ENCODE measurements around the gene TAOK3. TPM values are rescaled to one million over a fixed set of nuclear protein-coding genes. Genes with fewer than 3 reads are reported as not detected.

Gene TAOK3
- total RNA-seq, 2 donors from 2014 or later, result 52.3 to 59.6 TPM

DNA sequence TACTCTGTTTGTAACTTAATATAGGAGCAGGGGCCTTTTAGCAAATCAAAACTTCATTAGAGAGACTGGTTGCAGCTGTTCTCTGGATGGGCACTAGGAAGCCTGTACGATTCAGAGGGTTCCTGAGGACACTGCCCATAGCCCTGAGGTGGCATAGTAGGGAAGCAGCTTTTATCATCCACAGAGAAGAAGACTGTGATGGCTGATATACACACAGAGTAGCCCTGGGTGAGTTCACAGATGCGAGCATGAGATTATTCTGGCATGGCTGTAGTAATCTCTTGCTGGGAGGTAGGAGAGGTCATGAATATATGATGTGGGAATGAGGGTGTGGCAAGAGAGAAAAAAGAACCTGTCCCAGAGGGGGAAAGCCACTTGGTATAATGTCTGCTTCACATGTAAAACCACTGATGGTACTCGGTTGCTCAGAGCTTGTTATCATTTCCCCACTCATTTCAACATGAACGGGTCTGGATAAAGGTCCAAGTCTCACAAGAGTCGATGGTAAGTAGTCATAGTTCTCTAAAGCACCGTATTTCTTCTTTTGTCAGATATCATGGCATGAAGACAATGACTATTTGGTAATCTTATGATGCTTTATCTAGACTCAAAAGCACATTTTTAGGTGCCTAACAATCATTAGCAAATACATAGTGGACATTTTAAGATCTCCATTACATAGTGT, 184.8 kb downstream of the TAOK3 start:
- peak overlapping the region in 1 of 2 donors; percentile 8 for H3K27ac ChIP-seq
- peaks cover 4 to 19% of the 10 kb centered on the region in 2 donors for H3K4me1 ChIP-seq (ENCODE audit: control insufficient read depth in 1 of 2, low read depth in 2 of 2)
- no peaks in the 10 kb centered on the region for H3K36me3 ChIP-seq
- DNase-seq (ENCODE audit: low spot score) (no peak), ATAC-seq (ENCODE audit: insufficient number of reproducible peaks, low FRiP score, low read depth) (no peak)
- H3K27me3 ChIP-seq (replicated peaks; ENCODE audit: insufficient read depth), result no peaks in the 10 kb centered on the region
- TF ChIP-seq, protein P1, sequence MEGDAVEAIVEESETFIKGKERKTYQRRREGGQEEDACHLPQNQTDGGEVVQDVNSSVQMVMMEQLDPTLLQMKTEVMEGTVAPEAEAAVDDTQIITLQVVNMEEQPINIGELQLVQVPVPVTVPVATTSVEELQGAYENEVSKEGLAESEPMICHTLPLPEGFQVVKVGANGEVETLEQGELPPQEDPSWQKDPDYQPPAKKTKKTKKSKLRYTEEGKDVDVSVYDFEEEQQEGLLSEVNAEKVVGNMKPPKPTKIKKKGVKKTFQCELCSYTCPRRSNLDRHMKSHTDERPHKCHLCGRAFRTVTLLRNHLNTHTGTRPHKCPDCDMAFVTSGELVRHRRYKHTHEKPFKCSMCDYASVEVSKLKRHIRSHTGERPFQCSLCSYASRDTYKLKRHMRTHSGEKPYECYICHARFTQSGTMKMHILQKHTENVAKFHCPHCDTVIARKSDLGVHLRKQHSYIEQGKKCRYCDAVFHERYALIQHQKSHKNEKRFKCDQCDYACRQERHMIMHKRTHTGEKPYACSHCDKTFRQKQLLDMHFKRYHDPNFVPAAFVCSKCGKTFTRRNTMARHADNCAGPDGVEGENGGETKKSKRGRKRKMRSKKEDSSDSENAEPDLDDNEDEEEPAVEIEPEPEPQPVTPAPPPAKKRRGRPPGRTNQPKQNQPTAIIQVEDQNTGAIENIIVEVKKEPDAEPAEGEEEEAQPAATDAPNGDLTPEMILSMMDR (IDR thresholded peaks at IDR 0.05), result no peak
- H3K9me3 ChIP-seq, result no peaks in the 10 kb centered on the region
- H3K4me3 ChIP-seq, result peak overlapping the region; percentile 72

DNA sequence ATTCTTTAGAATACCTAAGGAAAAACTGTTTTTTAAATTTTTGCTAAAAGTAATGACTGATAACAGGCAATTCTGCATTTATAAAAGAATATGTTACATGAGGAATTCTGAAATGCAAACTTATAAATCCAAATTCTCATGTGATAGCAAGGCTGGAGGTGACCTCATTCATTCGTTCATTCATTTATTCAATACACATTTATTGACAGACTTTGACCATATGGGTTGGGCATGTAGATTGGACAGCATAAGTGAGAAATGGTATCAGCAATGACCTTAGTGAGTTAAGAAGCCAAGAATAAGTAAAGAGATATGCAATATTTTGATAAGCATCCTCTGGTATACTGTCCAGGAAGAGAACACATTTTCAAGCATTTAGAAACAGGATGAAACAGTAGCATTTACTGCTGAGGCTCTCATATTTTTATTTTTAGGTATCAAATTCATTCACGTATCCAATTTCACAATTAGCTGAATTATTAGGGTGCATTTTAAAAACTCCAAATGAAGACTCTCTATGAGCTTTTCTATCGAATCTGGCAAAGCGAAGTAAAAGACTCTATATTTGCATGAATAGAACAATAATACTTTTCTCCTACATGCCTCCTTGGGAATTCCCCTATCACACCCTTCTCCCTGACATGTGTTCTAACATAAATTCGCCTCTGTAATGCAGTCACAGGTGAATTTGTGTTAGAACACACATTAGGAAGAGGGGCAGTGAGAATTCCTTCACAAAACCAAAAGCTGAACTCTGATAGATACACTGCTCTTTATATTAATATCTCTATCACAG, 186.9 kb downstream of the TAOK3 start:
- H3K4me1 ChIP-seq (ENCODE audit: control insufficient read depth in 1 of 2, low read depth in 2 of 2), result peaks cover 4 to 19% of the 10 kb centered on the region in 2 donors
- TF ChIP-seq, protein P1 (IDR thresholded peaks at IDR 0.05), result no peak

DNA sequence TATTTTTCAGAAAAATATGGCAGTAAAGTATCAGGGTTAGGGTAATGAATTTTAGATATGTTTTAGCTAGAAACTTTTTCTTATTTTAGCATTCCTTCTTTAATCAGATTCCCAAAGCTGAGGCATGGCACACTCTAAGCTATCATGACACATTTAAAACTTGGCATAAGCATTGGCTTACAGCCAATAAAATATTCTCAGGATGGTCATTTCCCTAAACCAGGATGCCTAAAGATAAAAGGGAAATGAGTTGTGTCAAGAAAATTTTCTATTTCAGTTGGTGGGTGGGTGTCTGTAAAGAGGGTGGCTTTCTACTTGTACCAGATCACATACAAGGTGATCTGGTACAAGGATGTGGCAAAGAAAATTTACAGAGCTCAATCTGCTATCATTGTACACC, 189.0 kb downstream of the TAOK3 start:
- Histone ChIP-seq H3K27ac (no peak overlapping the region), H3K4me3 (no peak overlapping the region), H3K27me3 (replicated peaks; ENCODE audit: insufficient read depth) (no peaks in the 10 kb centered on the region), H3K9me3 (no peaks in the 10 kb centered on the region), H3K4me1 (ENCODE audit: control insufficient read depth in 1 of 2, low read depth in 2 of 2) (peaks cover 0 to 19% of the 10 kb centered on the region in 2 donors), H3K36me3 (peaks cover 11% of the 10 kb centered on the region)
- TF ChIP-seq, protein P1 (IDR thresholded peaks at IDR 0.05), result no peak
- no peak for ATAC-seq (ENCODE audit: insufficient number of reproducible peaks, low FRiP score, low read depth)
- no peak for DNase-seq (ENCODE audit: low spot score)

More for the DNA sequence above, 186.9 kb downstream of the TAOK3 start:
- no peak overlapping the region for H3K4me3 ChIP-seq
- H3K9me3 ChIP-seq, result no peaks in the 10 kb centered on the region
- H3K36me3 ChIP-seq, result no peaks in the 10 kb centered on the region
- H3K27ac ChIP-seq, result no peak overlapping the region
- DNase-seq (ENCODE audit: low spot score) (no peak), ATAC-seq (ENCODE audit: insufficient number of reproducible peaks, low FRiP score, low read depth) (no peak)
- H3K27me3 ChIP-seq (replicated peaks; ENCODE audit: insufficient read depth), result no peaks in the 10 kb centered on the region

DNA sequence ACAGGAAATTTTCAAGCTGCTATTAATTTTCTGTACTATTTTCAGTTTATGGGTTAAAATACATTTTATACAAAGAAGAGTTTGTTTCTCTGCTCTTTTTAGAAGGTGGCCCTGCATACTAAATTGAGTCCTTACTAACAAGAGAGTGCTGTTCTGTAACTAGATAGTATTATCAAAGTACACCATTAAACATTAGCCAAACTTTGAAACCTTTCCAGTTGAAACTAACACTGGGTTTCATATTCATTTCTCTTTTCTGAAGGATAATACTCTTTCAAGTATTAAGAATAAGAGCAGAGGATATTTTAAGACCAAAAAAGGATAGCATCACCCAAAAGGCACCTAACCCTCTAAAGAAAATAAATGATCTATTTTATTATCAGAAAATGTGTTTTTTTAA, 189.6 kb downstream of the TAOK3 start:
- Histone ChIP-seq H3K27ac (no peak overlapping the region), H3K9me3 (no peaks in the 10 kb centered on the region), H3K4me1 (ENCODE audit: control insufficient read depth in 1 of 2, low read depth in 2 of 2) (peaks cover 0 to 16% of the 10 kb centered on the region in 2 donors), H3K4me3 (no peak overlapping the region), H3K36me3 (peaks cover 11% of the 10 kb centered on the region), H3K27me3 (replicated peaks; ENCODE audit: insufficient read depth) (no peaks in the 10 kb centered on the region)
- DNase-seq (ENCODE audit: low spot score) (no peak), ATAC-seq (ENCODE audit: insufficient number of reproducible peaks, low FRiP score, low read depth) (no peak)
- TF ChIP-seq, protein P1 (IDR thresholded peaks at IDR 0.05), result no peak

DNA sequence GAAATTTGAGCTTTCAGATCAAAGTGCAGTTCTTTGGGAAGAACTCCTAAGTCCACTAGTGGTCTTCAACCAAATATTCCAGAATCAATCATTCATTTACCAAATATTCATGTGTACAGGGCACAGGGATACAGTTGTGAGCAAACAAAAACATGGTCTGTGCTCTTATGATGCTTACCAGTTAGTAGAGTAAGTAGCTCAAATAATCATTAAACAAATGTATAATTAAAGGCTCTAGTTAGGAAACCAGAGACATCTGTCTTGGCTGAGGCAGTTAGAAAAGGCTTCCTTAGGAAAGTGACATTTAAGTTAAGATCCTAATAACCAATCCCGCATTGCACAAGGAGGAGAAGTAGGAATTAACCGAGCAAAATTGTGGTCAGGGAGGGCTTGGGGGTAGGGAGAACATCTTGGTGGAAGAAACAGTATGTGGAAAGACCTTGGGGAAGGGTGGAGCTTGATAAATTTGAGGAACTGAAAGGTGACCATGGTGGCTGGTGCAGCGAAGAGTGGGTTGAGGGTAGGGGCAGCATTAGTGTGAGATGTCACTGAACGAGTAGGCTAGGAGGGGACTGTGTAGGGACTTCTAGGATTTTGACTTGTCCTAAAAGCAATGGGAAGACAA, 196.8 kb downstream of the TAOK3 start:
- Histone ChIP-seq H3K4me1 (ENCODE audit: control insufficient read depth in 1 of 2, low read depth in 2 of 2) (no peaks in the 10 kb centered on the region), H3K36me3 (peaks cover 25% of the 10 kb centered on the region), H3K27ac (no peak overlapping the region), H3K4me3 (no peak overlapping the region), H3K27me3 (replicated peaks; ENCODE audit: insufficient read depth) (no peaks in the 10 kb centered on the region), H3K9me3 (no peaks in the 10 kb centered on the region)
- no peak for DNase-seq (ENCODE audit: low spot score)
- TF ChIP-seq, protein P1 (IDR thresholded peaks at IDR 0.05), result no peak
- ATAC-seq (ENCODE audit: insufficient number of reproducible peaks, low FRiP score, low read depth), result no peak

Data from thoracic aorta (tissue), 2 donors.